IPS-11a (cell line): ENCODE results near the gene ADAP1.
"Not testable (repeated sequence)": the region's sequence is repeated elsewhere in the genome, so short reads cannot be mapped to it uniquely, and the experiment has no call there.

Source experiments
- H3K4me3 ChIP-seq: one replicate; pipeline ENCODE4 v1.5.1; 2013; ENCODE audit warnings: low read depth, low read length, control low read depth

The ADAP1 gene

GRCh38 chr7:883055-884021 is 71.1 kb downstream of the ADAP1 start:
- no peak overlapping the region for H3K4me3 ChIP-seq

DNA sequence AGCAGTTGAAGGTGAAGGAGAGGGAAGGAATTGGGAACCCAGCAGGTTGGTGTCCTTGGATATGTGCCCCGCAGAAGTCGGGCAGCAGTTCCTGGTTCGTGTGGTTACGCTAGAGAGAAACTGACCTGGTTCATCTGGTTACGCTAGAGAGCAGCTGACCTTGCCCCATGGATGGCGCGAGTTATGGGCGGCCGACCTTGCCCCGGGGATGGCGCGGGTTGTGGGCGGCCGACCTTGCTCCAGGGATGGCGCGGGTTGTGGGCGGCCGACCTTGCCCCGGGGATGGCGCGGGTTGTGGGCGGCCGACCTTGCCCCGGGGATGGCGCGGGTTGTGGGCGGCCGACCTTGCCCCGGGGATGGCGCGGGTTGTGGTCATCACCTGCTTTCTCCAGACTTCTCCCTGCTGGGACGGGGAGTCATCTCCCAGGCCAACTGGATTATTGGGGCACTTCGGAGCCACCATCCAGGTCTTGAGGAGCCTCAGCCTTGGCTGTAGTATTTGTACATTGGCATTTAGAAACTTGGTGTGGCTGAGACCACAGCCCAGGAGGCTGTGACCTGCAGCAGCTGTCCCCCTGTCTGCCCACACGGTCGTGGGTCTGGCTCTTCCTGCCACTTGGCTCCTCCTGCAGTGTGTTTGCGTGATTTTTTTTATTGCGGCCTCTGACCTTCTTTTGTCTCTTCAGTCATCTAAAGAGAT is 72.0 kb downstream of the ADAP1 start:
- H3K4me3 ChIP-seq: no peak overlapping the region

- no peak overlapping the region for H3K4me3 ChIP-seq
Observed at GRCh38 chr7:881441-882234, 72.8 kb downstream of the ADAP1 start.

- no peak overlapping the region for H3K4me3 ChIP-seq
Observed at GRCh38 chr7:880450-880849, 74.0 kb downstream of the ADAP1 start.

DNA sequence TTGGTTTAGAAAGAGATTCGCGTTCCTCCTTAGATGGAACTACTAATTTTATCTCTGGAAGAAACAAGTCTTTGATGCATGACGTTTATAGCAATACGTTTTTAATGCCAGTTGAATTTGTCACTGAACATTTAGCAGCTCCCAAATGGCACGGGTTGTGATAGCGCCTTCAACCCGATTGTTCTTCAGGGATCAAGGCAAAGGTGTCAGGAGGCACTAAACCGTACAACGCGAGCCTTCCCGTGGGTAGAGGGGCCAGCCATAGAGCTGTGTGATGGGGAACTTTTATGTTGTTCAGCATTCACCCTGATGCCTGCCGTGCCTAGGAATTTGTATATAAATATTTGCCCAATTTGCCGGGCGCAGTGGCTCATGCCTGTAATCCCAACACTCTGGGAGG is 74.8 kb downstream of the ADAP1 start:
- H3K4me3 ChIP-seq: no peak overlapping the region

DNA sequence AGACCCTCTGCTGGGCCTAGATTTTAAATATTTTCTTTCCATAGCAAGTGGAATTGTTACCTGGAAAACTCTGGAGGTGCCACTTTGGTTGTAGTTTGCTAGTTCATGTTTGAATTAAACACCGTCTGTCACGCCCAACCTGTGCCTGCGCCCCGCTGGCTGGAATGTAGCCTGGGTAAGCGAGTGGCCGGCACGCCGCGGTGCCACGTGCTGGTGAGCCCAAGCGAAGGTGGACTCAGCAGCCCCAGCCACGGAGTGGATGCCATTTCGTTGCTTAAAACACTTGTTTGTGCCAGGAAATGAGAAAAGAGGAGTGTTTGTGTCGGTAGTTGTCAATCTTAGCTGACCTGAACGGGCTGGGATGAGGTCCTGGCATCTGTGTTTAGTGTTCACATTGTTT is 75.4 kb downstream of the ADAP1 start:
- no peak overlapping the region for H3K4me3 ChIP-seq

DNA sequence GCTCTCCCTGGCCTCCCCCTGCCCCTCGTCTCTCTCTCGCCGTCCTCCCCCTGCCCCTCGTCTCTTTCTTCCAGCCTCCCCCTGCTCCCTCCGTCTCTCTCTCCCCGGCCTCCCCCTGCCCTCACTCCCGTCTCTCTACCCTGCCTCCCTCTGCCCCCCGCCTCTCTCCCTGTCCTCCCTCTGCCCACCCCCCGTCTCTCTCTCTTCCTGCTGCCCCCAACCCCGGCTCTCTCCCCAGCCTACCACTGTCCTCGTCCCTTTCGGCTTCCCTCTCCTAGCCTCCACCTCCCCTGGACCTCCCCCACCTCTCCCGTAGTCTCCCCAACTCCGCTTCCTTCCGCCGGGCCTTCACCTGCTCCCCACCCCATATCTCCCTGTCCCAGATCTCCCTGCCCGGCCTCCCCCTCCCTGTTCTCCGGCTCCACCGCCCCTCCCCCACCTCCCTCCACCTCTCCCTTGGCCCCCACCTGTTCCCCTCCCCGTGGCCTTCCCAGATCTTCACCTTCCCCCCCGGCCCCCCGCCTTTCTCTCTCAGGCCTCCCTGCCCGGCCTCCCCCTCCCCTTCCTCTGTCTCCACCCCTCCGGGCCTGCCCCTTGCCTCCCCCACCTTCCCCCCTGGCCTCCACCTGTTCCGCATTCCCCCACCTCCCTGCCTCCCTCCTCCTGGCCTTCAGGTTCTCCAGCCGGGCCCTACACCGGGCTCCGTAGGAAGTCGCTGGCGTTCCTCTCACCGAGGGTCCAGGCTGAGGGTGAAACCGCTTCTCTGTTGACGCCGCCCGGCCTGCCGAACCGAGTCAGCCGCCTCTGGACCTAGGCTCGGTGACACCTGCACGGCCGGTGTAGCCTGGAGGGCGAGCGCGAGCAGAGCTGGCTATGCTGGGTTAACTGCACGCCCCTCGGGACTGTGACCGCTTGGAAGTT is 76.9 kb downstream of the ADAP1 start:
- peak overlapping the region; percentile 78 for H3K4me3 ChIP-seq

DNA sequence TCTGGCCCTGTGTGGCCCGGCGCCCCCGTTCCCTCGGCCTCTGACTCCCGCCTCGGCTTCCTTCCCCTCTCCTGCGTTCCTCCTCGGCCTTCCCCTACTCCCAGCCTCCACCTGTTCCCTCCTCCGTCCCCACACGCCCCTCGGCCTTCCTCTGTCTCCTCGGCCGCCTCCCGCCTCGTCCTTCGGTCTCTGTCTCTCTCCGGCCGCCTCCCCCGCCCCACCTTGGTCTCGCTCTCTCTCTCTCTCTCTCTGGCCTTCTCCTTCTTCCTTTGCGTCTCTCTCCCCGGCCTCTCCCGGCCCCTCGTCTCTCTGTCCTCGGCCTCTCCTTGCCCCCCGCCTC is 77.5 kb downstream of the ADAP1 start:
- peak overlapping the region; percentile 78 for H3K4me3 ChIP-seq

DNA sequence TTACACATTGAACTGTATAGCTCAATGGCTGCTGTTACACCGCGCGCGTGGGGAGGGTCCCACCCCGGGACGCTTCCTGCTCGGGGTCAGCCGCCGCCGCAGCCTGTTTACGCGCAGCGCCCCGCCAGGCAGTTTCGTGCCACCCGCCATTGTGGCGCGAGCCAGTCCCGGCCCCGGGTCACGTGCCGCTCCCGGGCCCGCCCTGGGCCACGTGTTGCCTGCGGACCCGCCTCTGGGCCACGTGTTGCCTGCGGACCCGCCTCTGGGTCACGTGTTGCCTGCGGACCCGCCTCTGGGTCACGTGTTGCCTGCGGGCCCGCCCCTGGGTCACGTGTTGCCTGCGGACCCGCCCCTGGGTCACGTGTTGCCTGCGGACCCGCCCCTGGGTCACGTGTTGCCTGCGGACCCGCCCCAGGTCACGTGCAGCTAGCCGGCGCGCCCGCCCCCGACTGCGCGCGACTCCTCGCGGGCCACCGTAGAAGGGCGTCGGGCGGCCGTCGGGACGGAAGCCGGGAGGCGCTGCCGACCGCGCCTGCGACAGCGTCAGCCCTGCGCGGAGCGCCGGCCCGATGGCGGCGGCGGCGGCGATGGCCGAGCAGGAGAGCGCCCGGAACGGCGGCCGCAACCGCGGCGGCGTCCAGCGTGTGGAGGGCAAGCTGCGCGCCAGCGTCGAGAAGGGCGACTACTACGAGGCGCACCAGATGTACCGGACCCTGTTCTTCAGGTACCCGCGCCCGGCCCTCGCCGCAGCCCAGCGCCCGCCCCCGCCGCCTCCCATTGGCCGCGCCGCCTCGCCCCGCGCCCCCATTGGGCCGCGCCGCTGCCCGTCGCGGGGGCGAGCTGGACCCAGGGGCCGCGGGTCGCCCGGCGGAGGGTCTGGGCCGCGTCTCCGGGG is 78.2 kb downstream of the ADAP1 start, which contains the start of gene GET4:
TSS of gene GET4 (plus strand) at position 478 of the 895 bp plus-strand sequence. CDS start at position 570, 92 bp downstream.
- H3K4me3 ChIP-seq: peak within 1 kb of the TSS; percentile 78

GRCh38 chr7:875476-876076 is 78.9 kb downstream of the ADAP1 start:
- H3K4me3 ChIP-seq: no peak overlapping the region

DNA sequence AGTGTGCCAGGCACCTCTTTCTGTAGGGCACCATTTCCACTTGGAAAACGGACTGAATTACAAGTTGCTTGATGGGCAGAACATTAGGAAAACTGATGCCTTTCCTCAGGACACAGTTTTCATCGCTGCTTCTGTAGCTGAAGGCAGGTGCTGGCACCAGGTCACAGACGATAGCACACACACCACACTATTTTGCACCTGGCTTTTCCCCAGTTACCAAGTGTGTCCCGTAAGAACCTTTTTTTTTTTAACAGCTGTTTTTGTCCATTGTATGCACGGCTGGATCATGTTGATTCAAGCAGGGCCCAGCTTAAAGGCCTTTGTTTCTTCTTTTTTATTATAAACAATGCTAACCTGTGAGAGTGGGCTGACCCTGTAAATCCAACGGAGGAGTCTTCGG is 79.4 kb downstream of the ADAP1 start:
- H3K4me3 ChIP-seq: no peak overlapping the region

DNA sequence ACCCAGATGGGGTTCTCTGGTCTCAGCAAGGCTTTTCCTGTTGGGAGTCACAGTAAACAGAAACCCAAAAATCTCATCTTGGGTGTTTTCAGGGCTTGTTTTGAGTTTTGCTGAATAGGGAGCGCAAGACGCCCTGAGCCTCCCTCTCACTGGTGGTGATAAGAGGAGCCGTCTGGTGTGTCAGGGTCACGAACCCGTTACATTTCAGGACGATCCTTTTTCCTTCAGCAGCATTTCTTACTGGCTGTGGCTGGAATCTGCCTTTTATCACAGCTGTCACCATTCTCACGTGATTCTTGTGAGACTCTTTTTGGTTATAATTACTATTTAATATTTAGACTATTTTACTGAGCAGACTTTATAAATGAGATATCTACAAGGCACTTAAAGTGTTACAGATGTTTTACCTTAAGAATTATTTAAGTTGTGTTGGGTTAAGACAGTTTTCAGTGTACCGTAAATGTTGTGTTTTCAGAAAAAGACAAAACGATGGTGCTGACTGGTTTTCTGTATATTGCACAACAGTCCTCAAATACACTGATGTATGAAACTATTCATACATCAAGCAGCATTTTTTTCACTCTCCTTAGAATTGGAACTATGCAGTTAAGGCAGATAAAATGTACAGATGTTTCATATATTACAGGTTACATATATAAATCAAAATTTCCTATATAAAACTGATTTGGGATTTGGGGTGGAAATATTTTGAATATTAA is 80.3 kb downstream of the ADAP1 start:
- H3K4me3 ChIP-seq: no peak overlapping the region

- H3K4me3 ChIP-seq: no peak overlapping the region
Observed at GRCh38 chr7:873367-874002, 81.0 kb downstream of the ADAP1 start.

GRCh38 chr7:872685-873084 is 81.8 kb downstream of the ADAP1 start:
- H3K4me3 ChIP-seq: not testable (repeated sequence)

DNA sequence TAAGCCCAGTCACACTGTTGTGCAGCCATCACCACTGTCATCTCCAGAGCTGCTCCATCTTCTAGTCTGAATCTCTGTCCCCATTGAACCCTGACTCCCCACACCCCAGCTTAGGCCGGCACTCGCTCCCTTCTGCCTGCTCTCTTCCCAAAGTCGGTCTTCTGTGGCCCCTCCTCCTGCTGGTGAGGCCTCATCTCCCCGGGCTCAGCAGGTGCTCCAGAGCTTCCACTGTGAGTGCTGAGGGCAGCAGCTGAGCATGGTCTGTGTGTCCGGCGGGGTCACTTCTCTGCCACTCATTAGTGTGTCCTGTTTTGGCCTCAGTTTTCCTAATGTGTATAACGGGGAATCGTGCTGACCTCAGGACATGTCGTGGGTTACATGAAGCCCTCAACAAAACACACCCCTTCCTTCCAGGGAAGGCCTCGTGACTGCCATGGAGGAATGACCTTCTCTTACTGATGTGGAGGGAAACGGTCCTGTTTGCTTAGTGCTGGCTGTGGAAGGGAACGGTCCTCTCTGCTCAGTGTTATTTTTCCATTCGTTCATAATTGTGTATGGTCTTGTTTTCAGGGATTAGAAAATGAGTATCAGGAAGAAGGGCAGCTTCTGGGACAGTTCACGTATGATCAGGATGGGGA is 82.5 kb downstream of the ADAP1 start:
- H3K4me3 ChIP-seq: no peak overlapping the region

- H3K4me3 ChIP-seq: no peak overlapping the region
Observed at GRCh38 chr7:869348-869747, 85.1 kb downstream of the ADAP1 start.

- no peak overlapping the region for H3K4me3 ChIP-seq
Observed at GRCh38 chr7:868189-868486, 86.3 kb downstream of the ADAP1 start.
